ENCODE measurements around the gene CDIP1.

DNA sequence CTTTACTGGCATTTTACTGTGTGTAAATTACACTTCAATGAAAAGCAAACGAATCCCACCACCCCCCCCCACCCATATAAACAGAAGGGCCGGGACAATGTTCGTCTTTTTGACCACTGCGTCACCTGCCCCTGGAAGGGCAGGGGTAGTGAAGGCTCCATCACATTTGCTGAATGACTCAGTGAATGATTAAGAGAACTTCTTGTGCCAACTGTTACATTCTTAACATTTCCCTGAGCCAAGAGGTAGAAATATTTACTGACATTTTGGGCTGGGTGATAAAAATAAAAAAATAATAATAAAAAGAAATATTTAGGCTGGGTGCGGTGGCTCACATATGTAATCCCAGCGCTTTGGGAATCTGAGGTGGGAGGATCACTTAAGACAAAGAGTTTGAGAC is 41.7 kb upstream of the CDIP1 start:
- TF ChIP-seq, protein P1, sequence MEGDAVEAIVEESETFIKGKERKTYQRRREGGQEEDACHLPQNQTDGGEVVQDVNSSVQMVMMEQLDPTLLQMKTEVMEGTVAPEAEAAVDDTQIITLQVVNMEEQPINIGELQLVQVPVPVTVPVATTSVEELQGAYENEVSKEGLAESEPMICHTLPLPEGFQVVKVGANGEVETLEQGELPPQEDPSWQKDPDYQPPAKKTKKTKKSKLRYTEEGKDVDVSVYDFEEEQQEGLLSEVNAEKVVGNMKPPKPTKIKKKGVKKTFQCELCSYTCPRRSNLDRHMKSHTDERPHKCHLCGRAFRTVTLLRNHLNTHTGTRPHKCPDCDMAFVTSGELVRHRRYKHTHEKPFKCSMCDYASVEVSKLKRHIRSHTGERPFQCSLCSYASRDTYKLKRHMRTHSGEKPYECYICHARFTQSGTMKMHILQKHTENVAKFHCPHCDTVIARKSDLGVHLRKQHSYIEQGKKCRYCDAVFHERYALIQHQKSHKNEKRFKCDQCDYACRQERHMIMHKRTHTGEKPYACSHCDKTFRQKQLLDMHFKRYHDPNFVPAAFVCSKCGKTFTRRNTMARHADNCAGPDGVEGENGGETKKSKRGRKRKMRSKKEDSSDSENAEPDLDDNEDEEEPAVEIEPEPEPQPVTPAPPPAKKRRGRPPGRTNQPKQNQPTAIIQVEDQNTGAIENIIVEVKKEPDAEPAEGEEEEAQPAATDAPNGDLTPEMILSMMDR (IDR thresholded peaks at IDR 0.05; ENCODE audit: low read depth, low read length, poor library complexity, severe bottlenecking) = no peak
- no peak for TF ChIP-seq EZH2phosphoT487 (IDR thresholded peaks at IDR 0.05; ENCODE audit: borderline replicate concordance, low read length)

Data from DOHH2 (cell line).